22Rv1 (cell line): ENCODE data around the gene CYP2F1.
"Not testable (repeated sequence)": the region's sequence is repeated elsewhere in the genome, so short reads cannot be mapped to it uniquely, and the experiment has no call there.

Experiments
- H3K27ac ChIP-seq: fragments of 450-650 bp; 2 replicates; pipeline ENCODE4 v1.5.1; 2017
- CTCF ChIP-seq: fragments of 450-650 bp; IDR thresholded peaks from 2 replicates; pipeline ENCODE4 v1.5.1; 2017; ENCODE audit warnings: mild to moderate bottlenecking
- ZFX ChIP-seq: fragments of 450-650 bp; IDR thresholded peaks from 2 replicates; pipeline ENCODE4 v1.6.1; 2017; ENCODE audit warnings: antibody characterized with exemption, borderline replicate concordance

CYP2F1 gene

DNA sequence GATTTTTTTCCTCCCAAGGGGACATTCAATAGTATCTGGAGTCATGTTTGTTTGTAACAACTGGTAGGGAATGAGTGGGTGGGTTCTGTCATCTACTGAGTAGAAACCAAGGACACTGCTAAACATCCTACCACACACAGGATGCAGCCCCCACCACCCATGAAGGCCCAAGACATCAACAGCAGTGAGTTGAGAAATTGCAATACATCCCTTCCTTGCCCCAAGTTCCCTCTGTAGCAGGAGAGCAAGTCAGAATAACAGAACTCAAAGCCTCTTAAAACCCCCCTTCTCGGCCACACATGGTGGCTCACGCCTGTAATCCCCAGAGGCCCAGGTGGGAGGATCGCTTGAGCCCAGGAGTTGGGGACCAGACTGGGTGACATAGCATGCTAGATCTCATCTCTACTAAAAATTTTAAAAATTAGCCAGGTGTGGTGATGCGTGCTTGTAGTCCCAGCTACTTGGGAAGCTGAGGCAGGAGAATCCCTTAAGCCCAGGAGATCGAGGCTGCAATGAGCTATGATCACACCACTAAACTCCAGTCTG is 2.4 kb upstream of the CYP2F1 start:
- no peak for TF ChIP-seq ZFX
- TF ChIP-seq CTCF = no peak
- H3K27ac ChIP-seq = no peak overlapping the region

DNA sequence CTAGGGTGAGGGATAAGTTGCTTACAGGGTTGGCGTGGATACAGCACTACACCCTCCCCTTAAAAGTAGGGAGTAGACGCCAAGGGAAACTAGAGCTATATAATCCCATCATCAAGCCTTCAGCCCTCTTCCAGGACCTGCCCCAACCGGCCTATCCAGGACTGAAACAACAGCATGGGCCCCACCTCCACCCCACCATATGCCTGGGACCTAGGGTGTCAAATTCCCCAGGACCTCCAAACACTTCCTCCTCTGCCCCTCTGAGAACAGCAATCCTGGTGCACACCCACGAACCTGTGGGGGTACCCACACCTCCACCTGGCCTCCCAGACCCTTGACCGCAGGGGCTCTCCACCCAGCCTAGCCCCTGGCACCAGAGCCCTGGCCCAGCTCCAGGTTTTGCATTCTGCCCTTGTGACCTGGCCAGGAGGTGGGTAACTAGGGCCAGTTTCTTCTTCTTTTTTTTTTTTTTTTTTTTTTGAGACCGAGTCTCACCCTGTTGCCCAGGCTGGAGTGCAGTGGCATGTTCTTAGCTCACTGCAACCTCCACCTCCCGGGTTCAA is 1.4 kb upstream of the CYP2F1 start:
- H3K27ac ChIP-seq = no peak overlapping the region
- TF ChIP-seq CTCF = no peak
- TF ChIP-seq ZFX = no peak

DNA sequence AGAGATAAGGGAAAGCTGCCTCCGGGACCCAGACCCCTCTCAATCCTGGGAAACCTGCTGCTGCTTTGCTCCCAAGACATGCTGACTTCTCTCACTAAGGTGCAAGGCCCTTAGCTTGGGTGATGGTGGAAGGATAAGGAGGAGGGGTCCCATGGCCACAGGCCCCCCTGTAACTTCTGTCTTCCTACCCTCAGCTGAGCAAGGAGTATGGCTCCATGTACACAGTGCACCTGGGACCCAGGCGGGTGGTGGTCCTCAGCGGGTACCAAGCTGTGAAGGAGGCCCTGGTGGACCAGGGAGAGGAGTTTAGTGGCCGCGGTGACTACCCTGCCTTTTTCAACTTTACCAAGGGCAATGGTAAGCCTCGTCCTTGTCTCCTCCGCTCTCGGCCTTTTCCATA is 2.0 kb downstream of the CYP2F1 start:
- TF ChIP-seq ZFX (no peak), CTCF (no peak)
- no peak overlapping the region for H3K27ac ChIP-seq

- not testable (repeated sequence) for H3K27ac ChIP-seq
Observed at GRCh38 chr19:41120929-41121911, 7.0 kb downstream of the CYP2F1 start.

DNA sequence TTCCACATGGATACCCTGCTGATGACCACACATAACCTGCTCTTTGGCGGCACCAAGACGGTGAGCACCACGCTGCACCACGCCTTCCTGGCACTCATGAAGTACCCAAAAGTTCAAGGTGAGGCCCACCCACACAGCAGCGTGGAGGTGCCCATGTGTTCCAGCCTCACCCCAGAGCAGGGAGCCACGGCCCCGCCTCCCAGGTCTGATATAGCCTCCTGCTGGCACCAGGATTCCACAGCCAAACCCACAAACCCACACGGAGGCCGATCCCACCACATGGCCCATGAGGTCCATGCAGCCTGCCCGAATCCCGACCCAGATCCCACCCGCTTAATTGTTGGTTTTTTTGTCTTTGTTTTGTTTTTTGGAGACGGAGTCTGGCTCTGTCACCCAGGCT is 8.6 kb downstream of the CYP2F1 start:
- H3K27ac ChIP-seq = not testable (repeated sequence)

DNA sequence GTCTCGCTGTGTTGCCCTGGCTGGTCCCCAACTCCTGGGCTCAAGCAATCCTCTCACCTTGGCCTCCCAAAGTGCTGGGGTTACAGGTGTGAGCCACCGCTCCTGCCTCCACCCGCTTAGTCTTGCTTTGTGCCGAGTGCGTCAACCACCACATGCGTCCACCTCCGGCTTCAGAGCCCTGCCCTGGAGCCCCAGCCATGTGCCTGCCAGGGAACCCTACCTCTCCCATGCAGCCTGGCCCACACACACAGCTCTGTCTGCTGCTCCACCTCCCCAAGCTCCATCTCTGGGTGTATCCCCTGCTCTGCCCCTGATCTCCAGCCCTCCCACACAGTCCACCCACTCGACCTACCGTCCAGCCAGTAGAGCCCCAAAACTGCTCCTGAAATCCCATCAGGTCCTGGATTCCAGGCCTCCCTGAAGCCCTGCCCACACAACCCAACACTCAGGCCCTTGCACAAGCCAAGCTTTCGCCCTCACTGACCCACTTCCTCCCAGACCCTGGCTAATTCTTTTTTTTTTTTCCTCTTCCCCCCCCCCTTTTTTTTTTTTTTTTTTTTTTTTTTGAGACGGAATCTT is 9.6 kb downstream of the CYP2F1 start:
- no peak overlapping the region for H3K27ac ChIP-seq
- TF ChIP-seq ZFX (no peak), CTCF (no peak)

GRCh38 chr19:41126765-41127203 is 12.6 kb downstream of the CYP2F1 start:
- not testable (repeated sequence) for H3K27ac ChIP-seq
- peak; percentile 83 for TF ChIP-seq CTCF

GRCh38 chr19:41127362-41127761 is 13.1 kb downstream of the CYP2F1 start:
- H3K27ac ChIP-seq = not testable (repeated sequence)

DNA sequence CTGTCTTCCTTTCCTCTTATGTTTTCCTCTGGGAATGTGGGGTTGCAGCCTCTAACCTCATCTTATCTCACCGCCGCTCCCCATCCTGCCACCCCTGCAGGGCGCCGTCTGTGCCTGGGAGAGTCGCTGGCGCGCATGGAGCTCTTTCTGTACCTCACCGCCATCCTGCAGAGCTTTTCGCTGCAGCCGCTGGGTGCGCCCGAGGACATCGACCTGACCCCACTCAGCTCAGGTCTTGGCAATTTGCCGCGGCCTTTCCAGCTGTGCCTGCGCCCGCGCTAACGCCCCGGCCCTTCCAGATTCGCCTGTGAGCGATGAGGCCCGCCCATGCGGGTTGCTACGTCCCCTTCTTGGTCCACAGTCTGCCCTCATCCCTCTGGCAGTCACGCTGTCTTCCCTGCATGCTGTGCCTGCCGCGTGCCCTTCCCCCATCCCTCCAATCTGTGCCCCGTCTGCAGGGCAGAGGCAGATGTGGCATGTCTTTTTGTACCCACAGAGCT is 13.6 kb downstream of the CYP2F1 start:
- H3K27ac ChIP-seq = not testable (repeated sequence)
